HAP-1 (cell line): ENCODE data around the gene CDK6.

Source experiments
- DNase-seq, 2 experiments: peaks; one replicate each; pipeline ENCODE4 v3.0.0-alpha.2; 2016 to 2020; ENCODE audit warnings: low spot score in 2 of 2
- H3K27me3 ChIP-seq: fragments of 250-450 bp; sonication (Bioruptor Pico); 2 replicates; pipeline ENCODE4 v1.5.1; 2020; ENCODE audit warnings: low read depth, mild to moderate bottlenecking, moderate library complexity
- H3K36me3 ChIP-seq: fragments of 250-450 bp; sonication (Bioruptor Pico); replicated peaks from 2 replicates; pipeline ENCODE4 v1.5.1; 2020; ENCODE audit warnings: mild to moderate bottlenecking
- H3K4me1 ChIP-seq: fragments of 250-450 bp; sonication (Bioruptor Pico); 2 replicates; pipeline ENCODE4 v1.5.1; 2020; ENCODE audit warnings: mild to moderate bottlenecking
- H3K4me3 ChIP-seq: fragments of 250-450 bp; sonication (Bioruptor Pico); 2 replicates; pipeline ENCODE4 v1.5.1; 2020; ENCODE audit warnings: mild to moderate bottlenecking, moderate library complexity
- H3K9me3 ChIP-seq: fragments of 250-450 bp; sonication (Bioruptor Pico); 2 replicates; pipeline ENCODE4 v1.5.1; 2020; ENCODE audit warnings: mild to moderate bottlenecking, moderate library complexity
- in situ Hi-C: fragments of 300-500 bp; cut with MboI; formaldehyde crosslinking; loops from 3 replicates; pipeline ENCODE4 v1.14.3; 2020; ENCODE audit warnings: low sequenced_read_pairs, inconsistent platforms, mixed read lengths

CDK6 gene

GRCh38 chr7:92830027-92830426 lies 6.3 kb downstream of the CDK6 start:
- in situ Hi-C loops = loop anchor here (5.0 to 10.0 kb wide), 2 partner anchors 133 to 205 kb away; no protein-coding TSS in a partner anchor
- DNase-seq = no peak
- H3K4me1 ChIP-seq = peaks cover 59% of the 10 kb centered on the region
- H3K9me3 ChIP-seq = no peaks in the 10 kb centered on the region
- H3K27me3 ChIP-seq = no peaks in the 10 kb centered on the region
- H3K4me3 ChIP-seq = no peak overlapping the region
- H3K36me3 ChIP-seq = no peaks in the 10 kb centered on the region; the same call in 1 of the 2 replicates

GRCh38 chr7:92827464-92828120 lies 8.8 kb downstream of the CDK6 start:
- H3K4me1 ChIP-seq = peaks cover 73% of the 10 kb centered on the region
- no peaks in the 10 kb centered on the region for H3K9me3 ChIP-seq
- in situ Hi-C loops = no loop called here
- H3K27me3 ChIP-seq = no peaks in the 10 kb centered on the region
- DNase-seq = no peak
- H3K36me3 ChIP-seq = no peaks in the 10 kb centered on the region; the same call in 1 of the 2 replicates
- H3K4me3 ChIP-seq = no peak overlapping the region

DNA sequence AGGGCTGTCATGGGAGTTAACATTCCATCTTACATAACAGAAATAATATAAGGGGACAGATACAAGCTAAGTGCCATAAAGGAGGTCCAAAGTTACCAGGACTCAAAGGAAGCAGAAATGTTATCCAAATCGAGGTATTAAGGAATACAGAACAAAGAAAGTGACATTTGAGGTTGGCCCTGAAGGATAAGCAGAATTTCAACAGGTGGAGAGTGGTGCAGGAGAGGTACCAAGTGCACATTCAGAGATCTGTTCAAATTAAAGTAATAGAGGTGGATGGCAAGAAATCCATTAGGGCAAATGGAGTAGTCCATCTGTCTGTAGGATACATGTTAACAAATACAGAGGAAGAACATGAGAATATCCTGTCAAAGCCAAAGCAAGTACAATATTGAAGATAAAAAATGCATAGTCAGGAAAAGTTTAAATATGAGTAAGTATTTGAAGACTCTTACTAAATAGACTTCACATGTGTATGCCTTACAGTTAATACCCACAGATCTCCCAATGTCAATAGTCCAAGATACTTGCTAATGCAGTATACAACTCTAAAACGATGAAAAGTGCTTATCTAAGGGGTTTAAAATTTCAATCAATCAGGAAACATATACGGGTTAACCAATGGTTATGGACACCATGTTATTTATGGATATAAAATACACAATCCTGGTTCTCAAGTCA lies 10.0 kb downstream of the CDK6 start:
- Histone ChIP-seq H3K4me3 (no peak overlapping the region), H3K27me3 (no peaks in the 10 kb centered on the region), H3K9me3 (no peaks in the 10 kb centered on the region), H3K4me1 (peaks cover 65% of the 10 kb centered on the region), H3K36me3 (no peaks in the 10 kb centered on the region; the same call in 1 of the 2 replicates)
- no peak for DNase-seq
- in situ Hi-C loops = no loop called here

GRCh38 chr7:92824901-92825480 lies 11.4 kb downstream of the CDK6 start:
- no peaks in the 10 kb centered on the region for H3K9me3 ChIP-seq
- no peaks in the 10 kb centered on the region; the same call in 1 of the 2 replicates for H3K36me3 ChIP-seq
- in situ Hi-C loops = no loop called here
- peak; percentile 19 to 89 for DNase-seq
- peaks cover 53% of the 10 kb centered on the region for H3K4me1 ChIP-seq
- no peak overlapping the region for H3K4me3 ChIP-seq
- H3K27me3 ChIP-seq = no peaks in the 10 kb centered on the region

DNA sequence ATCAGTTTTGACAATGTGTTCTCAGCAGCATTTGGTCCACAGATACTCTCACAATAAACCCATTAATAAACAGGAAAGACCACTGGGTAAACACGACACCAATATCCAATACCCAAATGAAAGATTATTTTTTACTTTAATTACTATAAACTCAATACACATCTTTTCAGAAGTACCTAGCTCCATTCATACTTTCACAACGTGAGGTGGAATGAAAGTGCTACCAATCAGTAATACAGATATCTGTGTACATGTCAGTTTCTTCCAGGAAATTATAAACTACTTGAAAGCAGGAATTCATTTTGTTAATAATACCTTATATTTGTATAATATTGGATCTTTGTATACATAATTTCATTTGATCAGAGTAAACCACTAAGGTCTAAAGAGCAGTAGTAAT lies 11.9 kb downstream of the CDK6 start:
- H3K36me3 ChIP-seq = no peaks in the 10 kb centered on the region; the same call in 1 of the 2 replicates
- no peaks in the 10 kb centered on the region for H3K9me3 ChIP-seq
- in situ Hi-C loops = no loop called here
- peaks cover 47% of the 10 kb centered on the region for H3K4me1 ChIP-seq
- DNase-seq = no peak
- H3K27me3 ChIP-seq = no peaks in the 10 kb centered on the region
- H3K4me3 ChIP-seq = no peak overlapping the region

- no peak for DNase-seq
- no peaks in the 10 kb centered on the region for H3K36me3 ChIP-seq
- H3K9me3 ChIP-seq = no peaks in the 10 kb centered on the region
- H3K4me3 ChIP-seq = no peak overlapping the region
- peaks cover 39% of the 10 kb centered on the region for H3K4me1 ChIP-seq
- no peaks in the 10 kb centered on the region for H3K27me3 ChIP-seq
- in situ Hi-C loops = no loop called here
Measured at GRCh38 chr7:92823042-92823441, 13.3 kb downstream of the CDK6 start.

DNA sequence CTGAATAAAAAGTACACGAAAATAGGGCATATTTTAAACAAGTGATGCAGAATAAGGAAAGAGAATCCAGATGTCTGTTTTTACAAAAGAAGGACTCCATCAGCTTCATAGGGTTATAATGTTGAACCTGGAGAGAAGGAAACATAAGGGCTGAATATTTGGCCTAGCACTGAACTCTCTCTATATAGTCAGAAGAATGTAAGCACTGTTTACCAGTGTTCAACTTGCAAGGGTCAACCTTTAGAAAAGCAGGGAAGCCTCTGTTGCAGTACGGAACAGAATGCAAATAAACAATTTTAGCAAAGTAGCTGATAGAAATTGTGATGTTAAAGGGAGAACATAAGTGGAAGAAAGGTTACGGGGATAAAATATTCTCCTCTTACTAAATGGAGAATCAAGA lies 16.2 kb downstream of the CDK6 start:
- Histone ChIP-seq H3K4me1 (peaks cover 16% of the 10 kb centered on the region), H3K9me3 (0 out of 2 replicates have a peak, but pooled peaks cover 3% of the 10 kb centered on the region), H3K4me3 (no peak overlapping the region), H3K36me3 (no peaks in the 10 kb centered on the region), H3K27me3 (no peaks in the 10 kb centered on the region)
- no peak for DNase-seq
- in situ Hi-C loops = no loop called here

DNA sequence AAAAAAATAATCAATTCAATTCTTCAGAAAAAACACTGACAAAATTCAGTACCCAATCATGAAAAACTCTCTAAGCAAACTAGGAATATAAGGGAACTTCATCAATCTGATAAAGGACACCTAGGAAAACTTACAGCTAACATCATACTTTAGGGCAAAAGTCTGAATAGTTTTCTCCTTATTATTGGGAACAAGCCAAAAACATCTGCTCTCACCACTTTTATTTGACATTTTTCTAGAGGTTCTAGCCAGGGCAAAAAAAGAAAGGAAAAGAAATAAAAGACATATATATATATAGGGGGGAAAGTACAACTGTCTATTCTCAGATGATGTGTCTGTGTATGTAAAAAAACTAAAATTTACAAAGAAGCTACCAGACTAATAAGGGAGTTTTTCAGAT lies 19.0 kb downstream of the CDK6 start:
- Histone ChIP-seq H3K4me3 (no peak overlapping the region), H3K27me3 (no peaks in the 10 kb centered on the region), H3K4me1 (peaks cover 7% of the 10 kb centered on the region), H3K36me3 (no peaks in the 10 kb centered on the region), H3K9me3 (0 out of 2 replicates have a peak, but pooled peaks cover 3% of the 10 kb centered on the region)
- no peak for DNase-seq
- in situ Hi-C loops = no loop called here

- H3K4me3 ChIP-seq = no peak overlapping the region
- DNase-seq = no peak
- in situ Hi-C loops = no loop called here
- H3K36me3 ChIP-seq = no peaks in the 10 kb centered on the region
- peaks cover 11% of the 10 kb centered on the region for H3K4me1 ChIP-seq
- no peaks in the 10 kb centered on the region for H3K27me3 ChIP-seq
- 0 out of 2 replicates have a peak, but pooled peaks cover 3% of the 10 kb centered on the region for H3K9me3 ChIP-seq
Measured at GRCh38 chr7:92815412-92815811, 21.0 kb downstream of the CDK6 start.

- in situ Hi-C loops = no loop called here
- Histone ChIP-seq H3K27me3 (no peaks in the 10 kb centered on the region), H3K4me1 (peaks cover 23% of the 10 kb centered on the region), H3K4me3 (no peak overlapping the region), H3K9me3 (0 out of 2 replicates have a peak, but pooled peaks cover 3% of the 10 kb centered on the region), H3K36me3 (no peaks in the 10 kb centered on the region)
- DNase-seq = no peak
Measured at GRCh38 chr7:92813390-92814024, 22.9 kb downstream of the CDK6 start.

- Histone ChIP-seq H3K9me3 (0 out of 2 replicates have a peak, but pooled peaks cover 3% of the 10 kb centered on the region), H3K27me3 (no peaks in the 10 kb centered on the region), H3K36me3 (no peaks in the 10 kb centered on the region), H3K4me3 (no peak overlapping the region), H3K4me1 (peaks cover 23% of the 10 kb centered on the region)
- in situ Hi-C loops = no loop called here
- DNase-seq = no peak
Measured at GRCh38 chr7:92811158-92811557, 25.2 kb downstream of the CDK6 start.

DNA sequence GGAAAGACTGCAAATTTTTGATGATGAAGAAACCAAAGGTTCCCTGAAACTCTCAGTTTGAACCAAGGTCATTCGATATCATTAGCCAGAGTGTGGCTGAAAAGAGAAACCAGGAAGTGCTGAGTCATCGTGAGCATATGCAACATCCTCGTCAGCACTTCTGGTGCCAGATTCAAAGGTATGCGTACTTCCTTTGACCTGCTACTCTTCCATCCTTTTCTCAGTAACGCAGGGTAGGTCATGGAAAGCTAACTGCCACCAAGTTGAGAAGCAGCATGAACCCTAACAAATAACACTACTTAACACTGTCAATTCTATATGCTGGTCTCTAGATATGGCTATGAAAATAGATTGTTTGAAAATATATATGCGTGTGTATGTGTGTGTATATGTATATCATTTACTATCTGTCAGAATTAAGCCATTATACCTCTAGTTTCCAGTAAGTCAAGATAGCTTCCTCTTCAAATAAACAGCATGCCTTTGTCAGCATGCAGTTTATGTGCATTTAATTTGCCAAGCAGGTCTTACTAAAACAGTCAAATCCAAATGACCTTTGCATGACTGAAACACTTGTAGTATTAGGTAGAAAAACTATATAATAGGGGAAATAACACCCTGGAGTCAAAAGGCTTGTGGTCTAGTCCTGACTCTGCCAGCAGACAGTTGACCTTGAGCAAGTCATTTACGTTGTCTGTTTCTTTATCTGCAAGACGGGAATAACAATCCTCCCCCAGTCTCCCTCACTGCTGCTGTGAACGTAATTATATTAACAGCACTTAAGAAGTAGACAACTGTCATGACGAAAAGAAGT lies 26.4 kb downstream of the CDK6 start:
- peak; percentile 59 to 64 for DNase-seq
- peaks cover 23% of the 10 kb centered on the region for H3K4me1 ChIP-seq

DNA sequence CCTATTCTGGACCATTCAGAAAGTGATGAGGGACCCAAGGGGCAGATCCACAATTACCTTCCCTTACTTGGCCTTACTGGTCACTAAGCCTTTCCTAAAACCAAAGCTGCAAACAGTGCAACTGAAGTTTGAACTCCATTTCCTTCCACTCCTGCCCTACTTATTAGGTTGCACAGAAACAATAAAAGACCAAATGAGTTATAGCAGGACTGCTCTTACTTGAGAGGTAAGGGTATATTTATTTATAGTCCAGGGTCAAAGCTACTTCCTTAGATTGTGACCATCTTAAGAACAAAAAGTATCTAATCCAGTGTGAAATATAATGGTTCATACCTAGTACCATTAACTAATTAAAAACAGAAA lies 27.0 kb downstream of the CDK6 start:
- no peak for DNase-seq
- Histone ChIP-seq H3K36me3 (no peaks in the 10 kb centered on the region), H3K4me1 (peaks cover 23% of the 10 kb centered on the region), H3K4me3 (no peak overlapping the region), H3K9me3 (no peaks in the 10 kb centered on the region), H3K27me3 (no peaks in the 10 kb centered on the region)
- in situ Hi-C loops = no loop called here

More for the DNA sequence above, 26.4 kb downstream of the CDK6 start:
- Histone ChIP-seq H3K36me3 (no peaks in the 10 kb centered on the region), H3K4me3 (no peak overlapping the region), H3K9me3 (no peaks in the 10 kb centered on the region), H3K27me3 (no peaks in the 10 kb centered on the region)
- in situ Hi-C loops = no loop called here
